HG02798 (cell line): Measurements from ENCODE around the gene ARHGEF10L.
A peak's percentile ranks its signal among the peaks of the same experiment; 100 is the strongest.

Experiments used
- ATAC-seq: cut with Tn5 transposase; IDR thresholded peaks from one replicate; pipeline ENCODE4 v1.9.1; 2021; ENCODE audit warnings: mild to moderate bottlenecking; ENCODE audit not compliant: unreplicated experiment, poor library complexity

The ARHGEF10L gene

GRCh38 chr1:17566892-17567291 lies 27.4 kb downstream of the ARHGEF10L start:
- no peak for ATAC-seq

- no peak for ATAC-seq
These were observed 28.1 kb downstream of the ARHGEF10L start for GRCh38 chr1:17567582-17567981.

DNA sequence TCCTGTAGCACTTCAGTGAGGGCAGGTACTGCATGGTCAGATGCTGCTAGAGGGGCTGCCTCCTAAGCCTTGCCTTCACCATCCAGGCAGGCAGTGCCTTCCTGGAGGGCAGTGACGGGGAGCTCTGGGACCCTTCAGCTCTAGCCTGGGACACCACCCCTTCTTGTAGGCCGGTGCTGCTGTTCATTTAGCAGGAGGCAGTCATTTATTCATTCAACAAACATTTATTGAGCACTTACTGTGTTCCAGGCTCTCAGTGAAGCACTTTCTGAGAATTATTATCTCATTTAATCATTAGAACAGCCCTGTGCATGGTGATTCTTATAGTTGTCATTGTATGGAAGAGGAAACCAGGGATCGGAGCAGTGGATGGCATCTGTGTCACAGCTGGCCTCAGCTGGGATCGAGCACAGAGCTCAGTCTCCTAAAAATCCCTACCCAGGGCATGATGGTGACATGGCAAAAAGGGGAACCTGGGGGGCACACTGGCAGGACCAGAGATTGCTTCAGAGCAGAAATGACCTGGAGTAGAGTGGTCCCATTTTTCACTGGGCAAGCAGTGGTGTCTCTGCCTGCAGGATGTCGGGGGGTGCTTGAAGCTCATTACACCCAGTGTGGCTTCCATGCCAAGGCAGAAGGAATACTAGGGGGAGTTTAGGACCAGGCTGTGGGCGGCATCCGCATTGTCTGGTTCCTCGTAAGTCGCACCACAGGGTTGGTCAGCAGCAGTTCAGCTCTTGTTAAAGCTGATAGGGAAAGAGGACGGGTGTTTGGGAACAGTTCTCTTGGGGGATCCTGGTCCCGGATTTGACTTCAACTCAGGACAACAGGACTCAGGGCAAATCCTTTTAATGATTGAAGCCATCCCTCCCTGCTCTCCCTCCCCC lies 28.8 kb downstream of the ARHGEF10L start:
- no peak for ATAC-seq

DNA sequence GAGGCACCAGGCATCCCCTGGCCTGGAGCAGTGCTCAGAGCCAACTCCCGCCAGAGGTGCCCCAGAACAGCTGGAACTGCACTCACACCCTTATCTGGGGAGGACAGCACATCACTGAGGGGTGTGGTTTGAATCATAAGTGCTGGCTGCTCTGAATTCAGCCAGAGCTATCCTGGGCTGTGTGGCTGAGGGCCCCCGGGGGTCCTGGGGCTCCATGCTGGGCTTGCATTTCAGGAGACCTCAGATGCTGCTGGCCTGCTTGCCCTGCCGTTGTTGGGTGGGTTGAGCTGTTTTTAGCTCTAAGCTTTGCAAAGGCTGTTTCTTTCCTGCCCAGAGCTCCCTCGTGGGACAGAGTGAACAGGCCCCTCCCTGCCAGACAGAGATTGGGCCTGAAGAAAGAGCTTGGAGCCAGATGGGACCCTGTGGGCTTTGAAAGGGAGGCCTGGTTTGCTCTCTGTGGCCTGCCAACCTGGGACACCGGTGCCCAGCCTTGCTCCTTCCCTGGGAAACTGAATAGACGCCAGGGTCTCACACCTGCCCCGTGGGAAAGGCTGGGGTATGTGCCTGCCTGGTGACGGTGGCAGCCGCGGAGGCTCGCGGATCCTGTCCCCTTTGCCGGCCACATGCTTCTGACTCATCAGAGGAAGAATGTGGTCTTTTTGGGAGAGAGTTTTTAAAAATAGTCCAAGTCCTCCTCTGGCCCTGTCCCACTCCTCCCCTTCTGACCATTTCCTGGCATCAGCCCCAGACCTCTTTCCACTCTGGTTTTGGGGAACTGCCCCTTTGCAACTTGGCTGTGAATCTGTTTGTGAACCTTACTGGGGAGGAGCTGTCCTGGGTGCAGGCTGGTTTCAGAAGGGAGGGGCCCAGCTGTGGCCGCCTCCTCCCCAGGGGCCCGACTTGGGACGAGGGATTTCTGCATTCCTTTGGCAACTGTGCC lies 30.0 kb downstream of the ARHGEF10L start:
- no peak for ATAC-seq

DNA sequence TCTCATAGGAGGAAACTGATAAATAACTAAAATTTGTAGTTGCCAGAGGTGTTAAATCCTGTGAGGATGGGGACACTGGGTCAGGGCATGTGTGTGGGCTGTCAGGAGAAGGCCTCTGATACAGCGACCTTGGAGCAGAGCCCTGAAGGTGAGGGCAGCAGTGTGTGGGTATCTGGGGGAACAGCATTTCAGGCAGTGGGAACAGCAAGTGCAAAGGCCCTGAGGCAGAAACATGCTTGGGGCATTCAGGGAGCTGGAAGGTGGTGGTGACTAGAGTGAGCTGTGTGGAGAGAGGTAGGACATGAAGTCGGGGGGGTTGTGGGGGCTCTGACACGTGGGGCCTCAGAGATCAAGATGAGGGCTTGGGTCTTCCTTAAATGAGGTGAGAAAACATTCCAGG lies 30.7 kb downstream of the ARHGEF10L start:
- no peak for ATAC-seq

GRCh38 chr1:17572264-17572985 lies 32.9 kb downstream of the ARHGEF10L start:
- no peak for ATAC-seq

DNA sequence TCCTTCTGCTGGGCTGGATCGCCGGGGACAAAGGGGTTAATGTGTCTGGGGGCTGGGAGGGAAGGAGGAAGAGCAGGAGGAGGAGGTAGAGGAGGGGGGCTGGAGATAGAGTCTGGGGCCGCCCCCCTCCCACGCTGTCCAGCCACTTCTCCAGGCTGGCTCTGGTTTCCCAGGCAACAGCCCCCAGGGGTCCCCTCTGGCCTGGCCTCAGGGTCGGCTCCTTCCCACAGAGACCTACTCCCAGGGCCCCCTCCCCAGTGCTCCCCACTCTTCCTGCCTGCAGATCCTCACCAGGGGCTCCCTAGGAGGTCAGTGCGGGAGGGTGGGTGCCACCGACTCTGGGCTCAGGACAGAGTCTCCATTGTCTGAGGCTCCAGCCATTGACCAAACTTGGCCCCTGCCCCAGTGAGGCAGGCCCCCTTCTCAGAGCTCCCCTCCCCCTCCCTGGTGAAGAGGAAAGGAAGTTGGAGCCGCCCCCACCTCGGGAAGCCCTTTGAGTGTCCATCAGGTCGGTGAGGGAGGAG lies 34.1 kb downstream of the ARHGEF10L start:
- ATAC-seq = no peak

- no peak for ATAC-seq
These were observed 35.0 kb downstream of the ARHGEF10L start for GRCh38 chr1:17574516-17574915.

DNA sequence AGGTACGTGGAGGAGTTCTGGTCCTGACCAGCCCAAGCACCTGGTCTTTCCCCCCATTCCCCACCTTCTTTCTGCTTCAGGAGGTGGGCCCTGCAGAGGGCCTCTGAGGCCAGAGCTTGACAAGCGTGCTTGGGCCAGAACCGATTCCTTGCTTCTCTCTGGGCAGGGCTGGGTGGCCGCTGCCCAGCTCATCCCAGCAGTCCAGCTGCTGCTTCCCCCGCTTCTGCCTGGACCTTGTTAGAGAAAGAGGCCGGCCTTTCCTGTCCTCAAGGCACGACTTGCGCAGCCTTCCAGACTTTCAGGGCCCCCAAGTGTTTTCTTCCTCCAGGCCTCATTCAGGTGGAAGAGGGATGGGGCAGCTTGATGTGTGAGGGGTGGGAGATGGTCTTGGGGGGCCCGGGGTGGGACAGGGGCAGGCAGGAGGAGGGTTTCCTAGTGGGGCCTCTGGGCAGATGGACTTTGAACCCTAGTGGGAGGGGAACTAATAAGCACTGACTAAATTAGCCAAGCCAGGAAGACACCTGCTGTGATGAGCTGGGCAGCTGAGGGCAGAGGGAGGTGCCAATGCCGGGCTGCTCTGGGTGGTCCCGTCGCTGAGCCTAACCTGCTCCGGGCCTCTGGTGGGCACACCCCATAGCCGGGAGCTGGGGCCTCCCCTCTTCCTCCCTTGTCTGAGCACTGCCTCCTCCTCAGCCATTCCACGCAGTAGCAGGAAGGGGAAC lies 36.5 kb downstream of the ARHGEF10L start:
- no peak for ATAC-seq

DNA sequence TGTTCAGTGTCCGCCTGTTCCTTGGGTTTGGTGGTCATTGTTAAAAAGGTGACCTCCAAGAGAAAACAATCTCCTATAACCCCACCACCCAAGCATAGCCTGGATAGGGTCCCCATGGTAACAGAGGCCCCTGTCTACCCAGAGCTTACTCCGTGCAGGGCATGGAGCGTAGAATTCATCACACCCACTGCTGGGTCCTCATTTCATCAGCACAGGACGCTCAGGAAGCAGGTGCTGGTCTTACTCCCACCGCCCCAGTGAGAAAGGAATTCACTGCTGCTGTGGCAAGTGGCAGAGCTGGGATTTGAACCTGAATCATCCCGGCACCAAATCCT lies 37.0 kb downstream of the ARHGEF10L start:
- ATAC-seq = no peak

DNA sequence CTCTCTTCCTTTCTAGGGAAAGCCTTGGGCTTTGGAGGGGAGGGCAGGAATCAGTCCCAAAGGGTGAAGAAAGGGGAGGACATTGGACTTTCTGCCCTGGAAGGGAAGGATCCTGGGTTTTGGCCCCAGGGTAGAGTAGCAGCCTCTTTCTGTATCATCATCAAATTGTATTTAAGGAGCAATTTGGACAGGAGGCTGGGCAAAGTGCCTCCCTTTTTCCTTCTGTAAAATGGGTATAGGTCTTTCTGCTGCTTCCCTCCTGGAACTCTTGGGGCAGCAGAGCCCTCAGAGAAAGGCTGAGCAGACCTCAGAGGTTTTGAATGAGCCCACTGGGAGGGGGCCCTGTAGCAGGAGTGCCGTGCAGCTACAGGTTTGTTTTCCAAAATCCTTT lies 38.4 kb downstream of the ARHGEF10L start:
- no peak for ATAC-seq

DNA sequence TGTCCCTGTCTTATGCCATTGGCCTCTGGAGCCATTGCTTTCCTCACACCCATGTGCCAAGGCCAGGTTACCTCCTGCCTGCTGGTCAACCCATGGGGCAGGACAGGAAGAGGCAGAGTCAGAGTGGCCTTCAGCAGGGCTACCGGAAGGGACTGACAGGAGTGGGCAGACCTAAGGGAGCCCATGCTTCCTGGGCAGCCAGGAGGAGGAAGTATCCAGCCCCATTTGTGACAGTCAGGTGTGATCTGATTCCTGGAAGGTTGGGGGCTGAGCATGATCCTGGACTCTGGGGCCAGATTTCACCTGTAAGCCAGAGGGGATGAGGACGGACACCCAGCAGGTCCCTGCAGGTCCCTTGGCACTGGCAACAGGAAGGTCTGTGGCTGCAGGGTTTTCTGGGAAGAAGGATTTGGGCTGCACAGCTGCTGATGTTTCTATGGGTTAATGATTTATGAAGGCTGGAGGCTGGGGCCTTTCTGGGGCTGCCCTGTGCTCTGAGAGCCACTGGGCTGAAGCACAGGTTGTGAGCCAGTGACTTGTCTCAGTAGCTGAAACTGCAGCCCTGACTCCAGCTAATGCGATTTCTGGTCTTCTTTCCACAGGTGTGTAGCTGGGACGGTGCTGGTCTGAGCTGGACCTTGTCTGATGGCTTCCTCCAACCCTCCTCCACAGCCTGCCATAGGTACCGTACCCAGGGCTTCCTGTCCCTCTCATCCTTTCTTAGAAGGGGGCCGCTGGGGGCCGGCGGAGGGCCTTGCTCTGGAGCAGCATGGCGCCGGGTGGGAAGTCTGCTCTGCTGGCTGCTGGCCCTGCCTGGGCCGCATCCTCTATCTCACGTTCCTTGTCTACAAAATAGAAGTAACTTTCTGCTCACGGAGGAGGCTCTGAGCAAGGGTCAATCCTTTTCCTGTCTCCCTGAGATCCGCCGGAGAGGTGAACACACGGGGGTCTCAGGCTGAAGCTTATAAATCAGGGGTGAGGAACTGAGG lies 40.7 kb downstream of the ARHGEF10L start:
- no peak for ATAC-seq

DNA sequence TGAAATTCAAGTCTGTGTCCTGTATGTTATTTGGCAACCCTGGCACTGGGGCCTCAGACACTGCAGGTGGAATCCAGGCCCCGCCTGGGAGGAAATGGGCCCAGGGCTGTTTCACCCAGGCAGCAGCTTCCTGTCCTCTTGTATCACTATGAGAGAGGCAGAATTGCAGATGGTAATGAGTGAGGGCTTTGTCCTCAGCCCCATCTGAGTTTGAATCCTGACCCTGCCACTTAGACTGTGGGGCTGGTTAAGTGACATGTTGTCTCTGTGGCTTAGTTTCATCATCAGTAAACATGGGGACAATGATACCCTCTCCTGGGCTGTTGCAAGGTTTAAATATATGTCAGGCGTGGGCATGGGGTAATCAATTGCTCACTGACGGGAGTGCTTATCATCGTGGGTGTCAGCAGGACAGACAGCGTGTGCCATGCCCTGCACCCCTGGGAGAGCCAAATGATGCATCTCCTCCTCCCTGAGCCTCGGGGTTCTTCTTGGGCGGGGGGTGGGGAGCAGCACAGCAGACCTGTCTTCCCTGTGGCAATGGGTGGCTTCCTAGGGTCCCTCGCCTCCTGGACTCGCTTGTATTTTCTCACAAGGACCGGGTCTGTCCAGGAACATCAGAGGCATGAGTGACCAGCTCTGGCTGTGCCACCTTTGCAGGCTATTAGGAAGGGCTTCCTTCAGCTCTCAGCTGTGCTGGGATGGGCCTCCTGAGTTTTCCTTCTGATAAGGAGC lies 42.1 kb downstream of the ARHGEF10L start:
- ATAC-seq = peak; percentile 34

- no peak for ATAC-seq
These were observed 42.8 kb downstream of the ARHGEF10L start for GRCh38 chr1:17582124-17582774.

DNA sequence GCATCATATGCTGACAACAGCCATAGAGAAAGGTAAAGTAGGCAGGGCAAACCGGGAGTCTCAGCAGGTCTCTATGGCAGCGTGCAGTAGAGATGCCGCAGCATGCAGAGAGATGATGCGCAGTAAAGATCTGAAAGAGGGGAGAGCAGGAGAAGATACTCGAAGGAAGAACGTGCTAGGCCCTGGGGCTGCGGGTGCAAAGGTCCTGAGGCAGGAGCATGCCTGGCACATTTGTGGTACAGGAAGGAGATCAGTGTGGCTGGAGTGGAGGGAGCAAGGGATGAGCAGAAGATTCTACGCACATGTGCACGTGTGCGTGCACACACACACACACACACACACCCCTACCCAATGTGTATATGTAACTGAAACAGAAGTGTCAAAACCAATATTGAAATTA lies 45.0 kb downstream of the ARHGEF10L start:
- no peak for ATAC-seq

DNA sequence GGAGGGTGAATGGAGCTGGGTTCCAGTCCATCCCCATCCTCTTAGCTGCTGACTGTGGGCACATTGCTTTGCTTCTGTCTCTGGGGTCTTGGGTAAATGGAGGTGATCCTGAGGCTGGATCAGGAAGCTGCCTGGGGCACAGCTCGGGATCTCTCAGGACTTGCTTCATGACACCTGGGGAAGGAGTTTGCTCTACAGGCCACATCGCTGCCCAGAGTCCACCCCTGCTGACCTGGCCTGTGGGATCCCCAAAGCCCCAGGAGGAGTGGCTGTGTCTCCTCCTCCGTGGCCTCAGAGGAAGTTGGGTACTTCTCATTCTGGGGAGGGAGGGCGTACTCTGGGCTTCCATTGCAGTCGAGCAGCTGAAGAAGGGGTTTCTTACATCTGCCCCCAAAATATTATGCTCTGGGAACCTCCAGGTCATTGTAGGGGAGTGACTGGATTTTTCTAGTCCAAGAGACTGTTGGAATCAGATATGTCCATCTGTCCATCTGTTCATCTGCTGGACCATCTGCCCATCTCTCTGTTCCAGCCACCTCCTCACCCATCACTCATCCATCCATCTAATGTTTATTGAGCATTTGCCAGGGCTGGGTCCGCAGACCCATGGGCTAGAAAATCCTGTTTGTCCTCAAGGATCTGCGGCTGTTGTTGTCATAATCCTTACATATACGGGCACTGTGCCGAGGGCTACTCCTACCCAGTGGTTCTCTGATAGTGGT lies 45.9 kb downstream of the ARHGEF10L start:
- no peak for ATAC-seq
